Epithelial cell of prostate (primary cell): ENCODE measurements around the gene TMEM236.
"Not testable (repeated sequence)": the region's sequence is repeated elsewhere in the genome, so short reads cannot be mapped to it uniquely, and the experiment has no call there.

ENCODE experiments used
- DNase-seq: peaks from one replicate; pipeline ENCODE4 v3.0.0-alpha.2; 2011; ENCODE audit warnings: low read depth, low spot score
- H3K27ac ChIP-seq: fragments of 450-650 bp; 2 replicates; pipeline ENCODE4 v1.5.1; 2017; ENCODE audit warnings: mild to moderate bottlenecking

TMEM236 gene

GRCh38 chr10:17751781-17752445 is at the start of gene TMEM236:
TMEM236 (plus strand) TSS chr10:17752201; CDS start chr10:17752296, 95 bp downstream.
- DNase-seq, result no peak
- no peak within 1 kb of the TSS for H3K27ac ChIP-seq

- no peak overlapping the region for H3K27ac ChIP-seq
- no peak for DNase-seq
These were observed 48.3 kb upstream of the TMEM236 start for GRCh38 chr10:17703706-17704105.

- no peak overlapping the region for H3K27ac ChIP-seq
- DNase-seq, result no peak
These were observed 43.2 kb upstream of the TMEM236 start for GRCh38 chr10:17708821-17709220.

- H3K27ac ChIP-seq, result no peak overlapping the region
- DNase-seq, result no peak
These were observed 42.5 kb upstream of the TMEM236 start for GRCh38 chr10:17709492-17709891.

- no peak for DNase-seq
- H3K27ac ChIP-seq, result no peak overlapping the region
These were observed 41.8 kb upstream of the TMEM236 start for GRCh38 chr10:17710181-17710580.

GRCh38 chr10:17712053-17712452 is 39.9 kb upstream of the TMEM236 start:
- no peak overlapping the region for H3K27ac ChIP-seq
- no peak for DNase-seq

GRCh38 chr10:17712717-17713471 is 39.1 kb upstream of the TMEM236 start:
- no peak overlapping the region for H3K27ac ChIP-seq
- no peak for DNase-seq

GRCh38 chr10:17713758-17714157 is 38.2 kb upstream of the TMEM236 start:
- DNase-seq, result no peak

GRCh38 chr10:17716161-17716560 is 35.8 kb upstream of the TMEM236 start:
- no peak overlapping the region for H3K27ac ChIP-seq
- no peak for DNase-seq

More at GRCh38 chr10:17713758-17714157, 38.2 kb upstream of the TMEM236 start:
- H3K27ac ChIP-seq, result no peak overlapping the region

- not testable (repeated sequence) for H3K27ac ChIP-seq, DNase-seq
These were observed 29.5 kb upstream of the TMEM236 start for GRCh38 chr10:17722317-17723014.

- no peak overlapping the region for H3K27ac ChIP-seq
- DNase-seq, result no peak
These were observed 26.3 kb upstream of the TMEM236 start for GRCh38 chr10:17725703-17726102.

- DNase-seq, result no peak
- H3K27ac ChIP-seq, result no peak overlapping the region
These were observed 22.4 kb upstream of the TMEM236 start for GRCh38 chr10:17729630-17730029.

- no peak overlapping the region for H3K27ac ChIP-seq
- no peak for DNase-seq
These were observed 21.3 kb upstream of the TMEM236 start for GRCh38 chr10:17730667-17731066.

GRCh38 chr10:17731331-17732020 is 20.5 kb upstream of the TMEM236 start:
- no peak overlapping the region for H3K27ac ChIP-seq
- DNase-seq, result no peak

- no peak for DNase-seq
These were observed 18.4 kb upstream of the TMEM236 start for GRCh38 chr10:17733620-17734019.

GRCh38 chr10:17734432-17735080 is 17.4 kb upstream of the TMEM236 start:
- DNase-seq, result no peak

More at GRCh38 chr10:17733620-17734019, 18.4 kb upstream of the TMEM236 start:
- no peak overlapping the region for H3K27ac ChIP-seq

GRCh38 chr10:17735166-17735941 is 16.6 kb upstream of the TMEM236 start:
- DNase-seq, result no peak
- no peak overlapping the region for H3K27ac ChIP-seq

More at GRCh38 chr10:17734432-17735080, 17.4 kb upstream of the TMEM236 start:
- no peak overlapping the region for H3K27ac ChIP-seq

GRCh38 chr10:17736223-17736622 is 15.8 kb upstream of the TMEM236 start:
- DNase-seq, result no peak
- no peak overlapping the region for H3K27ac ChIP-seq
